HuH-7.5 (cell line): ENCODE results near the gene CDKN1A.
"Not testable (repeated sequence)": the region's sequence is repeated elsewhere in the genome, so short reads cannot be mapped to it uniquely, and the experiment has no call there.

ENCODE experiments used
- DNase-seq: peaks from one replicate; pipeline ENCODE4 v3.0.0; 2011; ENCODE audit warnings: low spot score

Gene CDKN1A

DNA sequence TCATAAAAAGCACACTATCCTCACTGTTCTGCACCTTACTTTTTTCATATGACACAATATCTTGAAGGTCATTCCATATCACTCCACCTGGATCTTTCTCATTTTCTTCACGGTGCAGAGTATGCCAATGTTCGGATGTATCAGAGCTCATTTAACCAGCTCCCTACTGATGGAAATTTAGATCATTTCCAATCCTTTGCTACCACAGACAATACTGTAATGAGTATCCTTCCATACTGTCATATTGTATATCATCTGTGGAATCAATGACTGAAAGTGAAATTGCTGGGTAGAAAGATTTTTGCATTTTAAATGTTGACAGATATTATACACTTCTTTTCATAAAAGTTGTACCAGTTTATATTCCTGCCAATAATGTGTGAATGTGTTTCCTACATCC, 16.9 kb downstream of the CDKN1A start:
- no peak for DNase-seq

DNA sequence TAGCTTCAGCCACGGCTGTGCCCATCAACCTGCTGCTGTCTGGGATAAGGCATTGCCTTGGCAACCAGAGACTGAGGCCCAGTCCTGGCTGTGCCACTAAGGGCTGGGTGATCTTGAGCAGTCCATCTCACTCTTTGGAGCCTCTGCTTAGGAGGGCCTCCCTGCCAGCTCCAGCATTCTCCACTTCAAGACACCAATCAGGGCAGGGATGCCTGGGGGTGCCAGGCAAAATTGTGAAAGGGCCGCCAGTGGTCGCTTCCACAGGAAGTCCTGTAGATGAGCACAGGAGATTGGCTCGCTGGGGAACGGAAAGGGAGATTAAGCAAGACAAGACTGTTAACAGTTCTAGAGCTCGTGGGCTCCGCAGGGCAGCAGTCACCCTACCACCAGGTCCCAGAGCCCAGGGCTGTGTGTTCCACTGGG, 19.0 kb downstream of the CDKN1A start, which contains the start of gene RAB44:
Gene RAB44, plus strand, starts transcription at position 346 of the 423 bp plus-strand sequence. CDS start 6,410 bp downstream, outside the sequence.
- no peak for DNase-seq

DNA sequence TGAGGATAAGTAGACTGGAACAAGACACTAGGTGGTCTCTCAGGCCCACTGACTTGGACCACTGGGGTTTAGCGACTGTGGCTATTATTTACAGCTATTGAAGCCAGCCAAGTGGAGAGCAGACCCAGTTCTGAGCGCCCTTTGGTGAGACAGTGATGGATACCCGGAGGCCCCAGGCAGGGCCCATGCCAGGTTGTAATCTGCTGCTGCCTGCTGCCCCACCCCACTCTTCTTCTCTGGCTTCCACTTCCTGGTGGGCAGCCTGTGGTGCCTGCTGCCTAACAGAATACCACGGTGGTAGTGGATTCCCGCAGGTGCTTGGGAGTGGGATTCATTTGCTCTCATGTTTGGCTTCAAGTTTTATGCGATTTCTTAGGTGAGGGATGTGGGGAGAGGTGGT, 19.7 kb downstream of the CDKN1A start:
- no peak for DNase-seq

DNA sequence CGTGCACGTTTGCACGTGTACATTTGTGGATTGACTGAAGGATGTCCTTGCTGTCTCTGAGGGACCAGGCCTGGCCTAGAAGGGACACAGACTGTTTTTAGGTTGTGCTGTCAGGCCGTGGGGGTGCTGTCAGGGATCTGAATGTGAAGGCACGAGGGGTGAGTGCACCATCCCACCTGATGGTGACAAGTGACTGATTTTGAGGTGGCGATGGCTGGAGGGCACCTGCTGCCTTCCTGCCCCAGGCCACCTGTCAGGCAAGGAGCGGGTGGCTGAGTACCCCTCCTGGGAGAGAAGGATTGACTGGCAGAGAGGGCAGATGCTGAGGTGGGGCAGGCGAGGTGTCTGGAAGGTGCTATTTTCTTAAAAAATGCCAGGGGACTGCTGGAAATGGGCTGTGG, 20.4 kb downstream of the CDKN1A start:
- DNase-seq: no peak

DNA sequence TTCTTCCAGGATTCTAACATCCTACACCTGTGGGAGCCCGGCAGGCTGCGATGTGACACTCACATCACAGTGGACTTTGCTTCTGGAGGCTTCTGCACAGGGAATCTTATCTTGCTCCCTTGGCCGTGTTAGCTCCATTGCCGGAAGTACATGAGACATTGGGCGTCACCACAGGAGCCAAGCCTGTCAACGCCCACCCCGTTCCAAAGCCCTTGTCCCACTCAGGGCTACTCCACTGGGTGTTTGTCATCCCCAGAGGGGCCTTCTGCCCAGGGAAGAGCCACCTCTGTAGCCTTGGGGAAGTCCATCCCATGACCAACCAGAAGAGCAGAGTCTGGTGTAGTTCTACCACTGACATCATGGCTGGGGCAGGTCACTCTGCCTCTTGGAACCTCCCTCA, 20.8 kb downstream of the CDKN1A start:
- DNase-seq: no peak

DNA sequence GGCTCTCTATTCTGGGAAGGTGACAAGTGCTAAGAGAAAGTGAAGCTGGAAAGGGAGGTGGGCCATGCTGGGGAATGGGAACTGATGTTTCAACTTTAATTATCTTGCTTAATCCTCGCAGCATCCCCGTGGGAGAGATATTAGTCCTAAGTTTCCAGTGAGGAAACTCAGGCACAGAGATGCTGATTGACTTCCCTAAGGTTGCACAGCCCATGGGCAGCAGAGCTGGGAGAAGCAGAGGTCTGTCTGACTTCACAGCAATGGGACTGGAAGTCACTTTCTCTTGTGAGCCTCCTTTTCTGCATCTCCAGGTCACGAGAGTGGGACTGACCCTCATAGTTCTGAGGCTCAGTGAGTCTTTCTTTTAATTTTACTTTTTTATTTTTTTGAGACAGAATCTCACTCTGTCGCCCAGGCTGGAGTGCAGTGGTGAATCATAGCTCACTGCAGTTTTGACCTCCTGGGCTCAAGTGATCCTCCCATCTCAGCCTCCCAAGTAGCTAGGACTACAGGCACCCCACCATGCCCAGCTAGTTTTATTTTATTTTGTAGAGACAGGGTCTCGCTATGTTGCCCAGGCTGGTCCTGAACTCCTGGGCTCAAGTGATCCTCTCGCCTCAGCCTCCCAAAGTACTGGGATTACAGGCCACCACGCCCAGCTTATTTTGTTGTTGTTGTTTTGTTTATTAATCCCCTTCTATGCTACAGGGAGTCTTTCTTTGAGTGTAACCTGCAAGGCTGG, 21.7 kb downstream of the CDKN1A start:
- no peak for DNase-seq

DNA sequence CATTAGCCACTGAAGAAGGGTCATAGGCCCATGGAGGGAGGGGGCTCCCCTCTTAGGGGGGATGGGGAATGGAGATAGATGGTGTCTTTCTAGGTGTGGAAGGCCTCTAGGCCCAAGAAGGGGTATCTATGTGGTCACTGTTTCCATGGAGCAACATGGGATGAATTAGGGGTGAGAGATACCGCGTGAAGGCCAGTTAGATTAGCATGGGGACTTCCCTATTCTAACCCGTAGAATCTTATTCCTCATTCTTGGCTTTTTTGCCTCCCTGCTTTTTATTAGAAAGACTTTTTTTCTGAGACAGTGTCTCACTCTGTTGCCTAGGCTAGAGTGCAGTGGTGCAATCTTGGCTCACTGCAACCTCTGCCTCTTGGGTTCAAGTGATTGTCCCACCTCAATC, 22.3 kb downstream of the CDKN1A start:
- no peak for DNase-seq

DNA sequence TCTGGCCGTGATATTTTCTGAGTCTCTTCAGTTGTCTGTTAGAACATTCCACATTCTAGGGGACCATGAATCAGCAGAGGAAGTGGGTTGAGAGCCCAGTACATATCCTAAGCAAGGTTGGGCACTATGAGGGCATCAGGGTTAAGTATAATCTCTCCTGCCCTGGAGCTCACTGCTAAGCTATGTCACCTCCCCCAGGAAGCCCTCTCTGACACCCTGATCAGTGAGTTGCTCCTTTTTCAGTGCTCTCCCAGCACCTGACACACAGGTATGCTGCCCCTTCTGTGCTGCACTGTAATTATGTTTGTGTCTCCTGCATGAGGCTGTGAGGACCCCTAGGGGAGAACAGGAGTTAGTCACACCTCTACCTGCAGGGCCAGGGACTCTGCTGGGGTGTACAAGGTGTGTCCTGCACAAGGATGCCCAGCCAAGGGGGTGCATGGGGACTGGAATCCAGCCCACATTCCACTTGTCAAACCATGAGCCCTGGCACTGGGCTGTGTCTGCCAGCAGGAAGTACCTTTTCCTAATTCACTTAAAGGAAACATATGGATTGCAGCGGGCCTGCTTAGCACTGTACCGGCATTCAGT, 23.0 kb downstream of the CDKN1A start:
- DNase-seq: no peak

DNA sequence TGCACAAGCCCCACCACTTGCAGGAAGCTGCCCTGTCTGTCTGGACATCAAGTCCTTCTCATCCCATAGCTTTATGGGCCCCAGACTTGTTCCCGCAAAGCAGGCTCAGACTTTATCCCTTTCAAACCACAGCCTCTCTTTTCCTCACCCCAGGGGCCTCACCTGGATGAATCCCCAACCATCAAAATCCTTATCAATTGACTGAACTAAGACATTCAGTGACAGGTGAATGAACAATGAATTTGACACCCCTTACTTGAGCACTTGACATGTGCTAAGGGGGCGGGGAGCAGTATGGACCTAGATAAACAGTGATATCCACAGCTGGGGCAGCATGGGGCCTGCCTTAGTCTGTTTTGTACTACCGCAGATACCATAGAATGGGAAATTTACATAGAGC, 24.1 kb downstream of the CDKN1A start:
- DNase-seq: no peak

DNA sequence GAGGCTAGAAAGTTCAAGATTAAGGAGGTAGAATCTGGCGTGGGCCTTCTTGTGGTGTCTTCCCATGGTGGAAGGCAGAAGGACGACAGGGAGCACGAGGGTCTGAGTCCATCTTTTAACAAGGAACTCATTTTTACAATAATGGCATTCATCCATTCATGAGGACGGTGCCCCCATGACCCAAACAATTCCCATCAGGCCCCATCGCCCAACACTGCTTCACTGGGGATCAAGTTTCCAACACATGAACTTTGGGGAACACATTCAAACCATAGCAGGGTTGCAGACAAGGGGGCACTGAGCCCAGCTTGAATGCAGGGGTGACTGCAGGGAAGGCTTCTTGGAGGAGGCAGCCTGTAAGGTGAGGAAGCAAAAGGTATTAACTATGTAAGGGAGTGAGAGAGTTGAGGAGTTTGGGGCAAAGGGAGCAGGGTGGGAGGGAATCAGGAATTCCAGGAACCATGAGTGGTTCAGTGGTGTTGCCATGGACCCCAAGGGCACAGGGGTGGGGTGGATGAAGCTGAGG, 24.6 kb downstream of the CDKN1A start:
- DNase-seq: no peak

DNA sequence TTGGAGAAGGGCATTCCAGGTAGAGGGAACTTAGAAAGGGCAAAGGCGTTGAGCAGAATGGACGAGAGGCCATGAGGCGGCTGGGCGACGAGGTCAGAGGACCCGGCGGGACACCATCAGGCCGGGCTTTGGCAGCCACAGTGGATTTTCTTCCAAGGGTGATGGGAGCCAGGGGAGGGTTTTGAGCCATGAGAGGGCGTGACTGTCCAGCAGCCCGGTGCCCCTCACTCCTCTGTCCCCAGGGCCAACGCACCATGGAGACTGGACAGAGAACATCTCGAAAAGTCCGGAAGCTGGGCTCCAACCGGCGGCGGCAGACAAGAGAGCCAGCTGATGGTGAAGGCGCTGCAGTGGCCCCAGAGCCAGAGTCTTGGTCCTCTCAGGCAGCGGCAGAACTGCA, 25.5 kb downstream of the CDKN1A start:
- no peak for DNase-seq

DNA sequence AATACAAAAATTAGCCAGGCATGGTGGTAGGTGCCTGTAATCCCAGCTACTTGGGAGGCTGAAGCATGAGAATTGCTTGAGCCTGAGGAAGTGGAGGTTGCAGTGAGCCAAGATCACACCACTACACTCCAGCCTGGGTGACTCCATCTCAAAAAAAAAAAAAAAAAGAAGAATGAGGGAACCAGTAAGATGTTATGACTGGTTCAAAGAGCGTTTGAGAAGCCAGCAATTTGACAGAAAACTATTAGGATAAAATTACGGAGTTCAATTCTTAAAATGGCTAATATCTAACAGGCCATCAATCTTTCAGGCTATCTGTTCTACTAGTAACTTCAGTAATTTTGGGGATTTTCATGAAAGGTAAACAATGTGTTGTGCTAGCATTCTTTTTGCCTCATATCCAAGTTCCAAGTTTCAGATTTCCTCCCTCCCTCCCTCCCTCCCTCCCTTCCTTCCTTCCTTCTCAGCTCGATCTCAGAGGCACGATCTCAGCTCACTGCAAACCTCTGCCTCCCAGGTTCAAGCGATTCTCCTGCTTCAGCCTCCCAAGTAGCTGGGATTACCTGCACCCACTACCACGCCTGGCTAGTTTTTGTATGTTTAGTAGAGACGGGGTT, 26.6 kb downstream of the CDKN1A start:
- DNase-seq: not testable (repeated sequence)

DNA sequence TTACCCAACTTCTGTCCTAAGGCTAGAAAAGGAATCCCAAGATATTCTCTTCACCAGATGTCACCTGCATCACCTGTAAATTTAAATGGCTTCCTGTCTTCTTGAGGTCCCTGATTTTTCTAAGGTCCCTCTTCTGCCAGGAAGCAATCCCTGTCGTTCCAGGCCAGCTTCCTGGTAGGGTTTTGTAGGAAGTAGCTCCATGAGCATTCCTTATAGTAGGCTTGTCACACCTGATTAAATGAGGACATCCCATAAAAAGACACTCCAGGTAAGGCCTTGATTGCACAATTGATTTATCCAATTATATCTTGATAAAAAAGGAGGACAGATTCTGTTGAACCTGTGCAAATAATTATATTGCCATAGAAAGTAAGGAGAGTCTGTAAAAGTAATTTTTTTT, 27.8 kb downstream of the CDKN1A start:
- DNase-seq: no peak

DNA sequence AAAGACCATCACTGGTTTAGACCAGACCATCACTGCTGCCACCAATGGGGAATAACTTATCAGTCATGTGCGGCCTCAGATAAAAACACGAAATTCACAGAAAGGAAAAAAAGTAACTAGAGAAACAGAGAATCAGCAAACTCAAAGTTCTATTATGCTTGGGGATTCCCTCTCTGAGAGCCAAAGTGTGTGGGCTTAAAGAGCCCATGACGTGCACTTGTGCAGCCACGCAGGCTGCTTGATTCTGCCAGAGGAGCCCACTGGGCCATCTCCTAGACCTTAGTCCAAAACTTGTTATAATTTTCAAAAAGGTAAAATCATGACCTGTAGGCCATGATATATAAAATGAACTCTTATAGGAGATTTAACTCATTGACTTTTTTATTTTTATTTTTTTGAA, 34.3 kb downstream of the CDKN1A start:
- no peak for DNase-seq

DNA sequence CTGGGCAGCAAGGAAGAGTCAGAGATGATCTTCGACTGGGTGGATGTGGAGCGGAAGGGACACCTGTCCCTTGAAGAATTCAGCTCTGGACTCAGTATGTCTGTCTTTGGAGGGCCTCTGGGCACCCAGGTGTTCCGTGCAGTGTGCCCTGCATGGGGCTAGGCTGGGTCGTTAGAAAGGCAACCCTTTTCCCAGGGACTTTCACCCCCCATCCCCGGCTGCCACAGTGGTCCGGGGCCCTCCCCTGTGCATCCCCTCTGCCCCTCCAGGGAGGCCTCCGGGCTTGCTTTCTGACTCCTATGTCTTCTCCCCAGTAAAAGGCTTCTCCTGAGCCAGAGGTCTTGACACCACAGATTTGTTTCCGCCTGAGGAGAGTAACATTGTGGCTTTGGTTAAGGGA, 35.3 kb downstream of the CDKN1A start:
- no peak for DNase-seq

DNA sequence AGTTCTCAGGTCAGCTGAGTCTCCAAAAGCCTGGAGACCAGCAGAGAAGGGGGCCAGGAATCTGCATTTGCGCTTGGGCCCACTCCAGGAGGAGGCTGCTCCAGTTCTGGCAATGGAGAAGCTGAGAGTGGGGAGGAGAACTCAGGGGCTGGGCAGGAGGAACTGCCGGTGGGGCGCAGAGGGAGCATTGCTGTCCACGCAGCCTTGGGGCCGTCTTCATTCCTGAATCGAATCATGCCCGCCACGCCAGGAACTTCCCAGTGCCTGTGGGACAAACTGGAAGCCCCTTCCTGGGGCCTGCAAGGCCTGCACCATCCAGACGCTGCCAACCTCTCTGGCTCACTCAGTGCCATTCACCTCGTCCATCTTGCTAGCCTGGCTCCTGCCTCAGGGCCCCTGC, 36.0 kb downstream of the CDKN1A start:
- DNase-seq: no peak

DNA sequence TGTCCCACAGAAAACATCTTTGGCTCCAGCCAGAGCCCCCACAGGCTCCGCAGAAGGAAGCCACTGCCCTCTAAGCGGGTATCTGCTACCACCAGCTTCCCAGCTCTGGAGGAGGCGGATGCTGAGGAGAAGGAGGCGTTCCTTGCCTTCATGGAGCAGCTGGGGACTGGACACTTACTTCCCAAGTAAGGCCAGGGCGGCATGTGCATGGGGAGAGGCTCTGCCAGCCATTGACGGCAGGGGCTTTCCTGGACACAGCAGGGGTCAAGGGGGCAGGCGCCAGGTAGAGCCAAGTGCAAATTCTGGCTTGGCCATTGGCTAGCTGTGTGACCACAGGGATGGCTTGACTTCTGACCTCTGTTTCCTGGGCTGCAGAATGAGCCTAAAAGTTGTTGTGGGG, 37.0 kb downstream of the CDKN1A start:
- no peak for DNase-seq

DNA sequence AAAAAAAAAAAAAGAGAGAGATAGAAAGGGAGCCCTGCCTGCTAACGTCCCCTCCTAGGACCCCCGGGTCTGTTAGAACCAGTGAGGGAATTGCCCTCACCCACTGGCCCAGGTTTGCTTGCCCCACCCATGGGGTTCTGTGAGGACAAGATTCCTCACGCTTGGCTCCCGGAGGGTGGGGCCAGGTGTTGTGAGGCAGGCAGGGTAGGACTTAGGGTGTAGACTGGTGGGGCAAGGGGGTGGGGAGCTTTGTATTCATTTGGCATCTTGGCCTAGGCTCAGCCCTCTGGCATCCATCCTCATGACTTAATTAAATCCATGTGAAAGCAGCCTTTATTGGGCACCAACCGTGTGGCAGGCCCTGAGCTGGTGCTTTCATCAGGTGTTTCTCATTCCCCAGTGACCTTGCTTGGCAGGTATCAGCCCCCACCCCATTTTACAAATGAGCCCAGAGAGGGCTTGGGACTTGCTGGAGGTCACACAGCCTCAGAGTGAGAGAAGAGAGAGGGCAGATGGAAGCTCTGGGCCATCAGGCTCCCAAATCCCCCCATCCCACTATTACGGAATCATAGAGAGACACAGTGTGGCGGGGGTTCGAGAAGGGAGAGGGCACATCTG, 38.1 kb downstream of the CDKN1A start:
- DNase-seq: no peak

DNA sequence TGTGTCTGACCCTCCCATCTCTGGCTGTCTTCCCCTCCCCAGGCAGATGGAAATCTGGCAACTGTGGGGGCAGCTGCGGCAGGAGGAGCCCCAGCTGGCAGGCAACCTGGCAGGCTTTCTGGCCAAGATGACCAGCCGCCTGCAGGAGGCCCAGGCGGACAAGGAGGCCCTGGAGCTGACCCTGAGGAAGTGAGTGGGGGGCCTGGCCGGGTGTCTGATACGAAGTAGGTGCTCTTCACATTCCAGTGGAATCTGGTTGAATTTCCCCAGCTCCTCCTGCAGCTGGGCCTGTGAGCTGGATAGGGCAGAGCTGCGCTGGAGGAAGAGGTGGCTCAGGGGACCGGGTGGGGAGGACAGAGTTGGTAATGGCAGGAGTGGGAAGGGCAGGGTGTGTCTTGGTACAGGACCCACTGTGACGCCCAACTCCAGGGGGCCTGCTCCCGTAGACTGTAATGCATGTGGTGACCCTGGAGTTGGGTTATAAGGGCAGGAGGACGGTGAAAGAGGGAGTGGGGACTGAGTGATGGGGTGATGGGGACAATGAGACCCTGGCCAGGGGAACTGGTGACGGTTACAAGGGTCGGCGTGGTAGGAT, 38.8 kb downstream of the CDKN1A start:
- DNase-seq: no peak

DNA sequence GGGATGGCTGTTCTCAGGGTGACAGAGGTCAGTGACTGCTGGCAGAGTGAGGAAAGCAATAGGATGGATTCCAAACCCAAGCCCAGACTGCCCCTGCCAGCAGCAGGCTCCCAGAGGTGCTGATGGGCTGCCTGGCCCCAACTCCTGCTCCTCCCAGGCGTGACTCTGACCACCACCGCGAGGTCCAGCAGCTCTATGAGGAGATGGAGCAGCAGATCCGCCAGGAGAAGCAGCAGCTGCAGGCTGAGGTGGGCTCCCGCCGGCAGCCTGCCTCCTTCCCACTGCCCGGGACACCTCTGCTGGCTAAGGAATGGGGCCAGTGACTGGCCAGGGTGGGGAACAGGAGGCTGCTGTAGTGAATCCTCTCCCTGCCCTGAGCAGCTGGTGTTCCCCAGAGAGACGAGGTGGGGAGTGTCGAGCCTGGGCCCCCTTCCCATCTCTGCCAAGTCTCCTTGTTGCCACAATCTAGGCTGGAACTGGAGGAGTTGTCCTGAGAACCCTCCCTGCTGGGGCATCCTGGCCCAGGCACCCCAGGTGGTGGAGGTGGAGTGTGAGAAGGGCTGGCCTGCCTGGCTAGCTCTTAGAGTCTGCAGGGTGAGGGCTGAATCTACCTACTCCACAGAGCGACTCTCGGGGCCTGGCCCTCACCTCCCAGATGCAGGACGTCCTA, 39.5 kb downstream of the CDKN1A start:
- DNase-seq: no peak

DNA sequence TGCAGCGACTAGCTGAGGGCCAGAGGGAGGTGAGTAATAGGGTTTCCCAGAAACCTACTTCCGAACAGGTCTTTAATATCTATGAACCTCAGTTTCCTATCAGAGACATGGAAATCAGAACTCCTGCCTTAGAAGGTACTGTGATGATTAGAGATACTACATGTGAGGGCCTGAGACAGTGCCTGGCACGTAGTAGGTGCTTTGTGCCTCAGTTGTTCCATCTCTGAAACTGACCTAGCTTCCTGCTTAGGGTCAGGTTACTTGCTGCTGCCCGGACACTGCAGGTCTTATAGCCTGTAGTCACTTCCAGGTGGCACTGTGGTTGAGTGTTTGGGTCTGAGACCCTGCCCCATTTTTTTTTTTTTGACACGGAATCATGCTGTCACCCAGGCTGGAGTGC, 40.0 kb downstream of the CDKN1A start:
- no peak for DNase-seq

DNA sequence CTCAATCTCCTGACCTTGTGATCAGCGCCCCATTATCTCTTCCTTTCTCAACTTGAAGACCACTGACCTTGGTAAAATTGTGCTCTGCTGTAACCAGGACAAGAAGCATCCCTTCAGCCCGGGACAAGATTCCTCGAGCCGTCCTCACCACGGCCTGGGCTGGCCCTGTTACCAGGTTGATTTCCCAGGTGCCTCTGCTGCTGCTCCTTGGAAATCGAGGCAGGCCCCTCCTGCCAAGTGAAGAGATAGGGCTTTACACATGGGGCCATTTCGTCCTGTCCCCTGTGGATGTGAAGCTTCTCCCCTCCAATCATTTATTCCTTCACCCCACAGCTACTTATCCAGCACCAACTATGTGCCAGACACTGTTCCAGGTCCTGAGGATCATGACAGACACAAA, 40.6 kb downstream of the CDKN1A start:
- DNase-seq: no peak
